Kidney (tissue), 14 donors: ENCODE data around the gene UBAC2. TPM values are rescaled to one million over a fixed set of nuclear protein-coding genes. Genes with fewer than 3 reads are reported as not detected.

ENCODE experiments used
- DNase-seq, 5 donors: peaks; one replicate each; pipeline ENCODE4 v3.0.0-alpha.2; 2013 to 2020
- FAIRE-seq: peaks from 2 replicates; lab custom pipeline; 2012; peaks lifted over from hg19 to GRCh38; lab: Jason Lieb, UNC
- H3K27ac ChIP-seq, 2 donors: one replicate each; pipeline ENCODE4 v1.7.0; 2013; ENCODE audit warnings: low read depth in 2 of 2, low read length in 2 of 2, inconsistent platforms in 1 of 2
- H3K27me3 ChIP-seq: one replicate; pipeline ENCODE4 v1.7.1; 2013; ENCODE audit warnings: low read length, inconsistent platforms; ENCODE audit not compliant: control insufficient read depth, insufficient read depth
- H3K36me3 ChIP-seq, 3 donors: one replicate each; pipeline versions ENCODE4 v1.7.0 to v1.7.1; 2013; ENCODE audit warnings: low read length in 3 of 3, control low read depth in 1 of 3, inconsistent platforms in 1 of 3; ENCODE audit not compliant: insufficient read depth in 3 of 3, control insufficient read depth in 2 of 3
- H3K4me1 ChIP-seq, 3 donors: one replicate each; pipeline versions ENCODE4 v1.7.0 to v1.7.1; 2013; ENCODE audit warnings: low read length in 3 of 3, inconsistent platforms in 1 of 3, low read depth in 1 of 3; ENCODE audit not compliant: control insufficient read depth in 2 of 3, insufficient read depth in 2 of 3
- H3K4me3 ChIP-seq, 3 donors: one replicate each; pipeline versions ENCODE4 v1.7.0 to v1.8.1; 2013; ENCODE audit warnings: low read length in 3 of 3, control low read depth in 1 of 3, inconsistent platforms in 1 of 3
- H3K9ac ChIP-seq, 3 donors: one replicate each; pipeline versions ENCODE4 v1.7.0 to v1.7.1; 2013; ENCODE audit warnings: low read length in 3 of 3, control low read depth in 1 of 3, inconsistent platforms in 1 of 3
- H3K9me3 ChIP-seq, 3 donors: one replicate each; pipeline versions ENCODE4 v1.7.0 to v1.7.1; 2013; ENCODE audit warnings: low read length in 3 of 3, control low read depth in 1 of 3, inconsistent platforms in 1 of 3; ENCODE audit not compliant: control insufficient read depth in 2 of 3, insufficient read depth in 1 of 3
- intact Hi-C: fragments of 100-400 bp; cut with DNase I; formaldehyde crosslinking; loops from one replicate; pipeline ENCODE4 v1.11.1; 2022
- polyA plus RNA-seq: library from polyadenylated mRNA; stranded (reverse); fragments of 350-450 nt; fragmentation: Illumina TruSeq; extraction: RNeasy Lipid Tissue Mini Kit (QIAGEN cat#74804); gene quantifications from one replicate; pipeline ENCODE4 v1.2.3, GENCODE V29; 2014; ENCODE audit warnings: low read depth, low replicate concordance; ENCODE audit not compliant: insufficient read depth
- total RNA-seq: library from RNA; stranded (reverse); fragmentation: NEBNext Ultra II Directional; extraction: Animal tissue kit (Norgen Biotek cat#: 25700); gene quantifications from one replicate; pipeline ENCODE4 v1.2.1, GENCODE V29; 2021
- TF ChIP-seq, protein P1 (sequence below): IDR thresholded peaks from 3 replicates; pipeline ENCODE4 v1.5.1; 2012; ENCODE audit warnings: mild to moderate bottlenecking, moderate library complexity, borderline replicate concordance; ENCODE audit not compliant: insufficient read depth; ENCODE audit errors: extremely low read depth
- donor health status: control.
- donor health status: control.
- donor health status: control.
- donor health status: control.
- donor health status: control.
- donor health status: DM: yes; HTN: yes; CAD: no.
- donor health status: Normal renal cell carcinoma (clear cell type).

The UBAC2 gene
- total and polyA plus RNA-seq, 2 donors from 2014 or later: 61.8 to 77.5 TPM

DNA sequence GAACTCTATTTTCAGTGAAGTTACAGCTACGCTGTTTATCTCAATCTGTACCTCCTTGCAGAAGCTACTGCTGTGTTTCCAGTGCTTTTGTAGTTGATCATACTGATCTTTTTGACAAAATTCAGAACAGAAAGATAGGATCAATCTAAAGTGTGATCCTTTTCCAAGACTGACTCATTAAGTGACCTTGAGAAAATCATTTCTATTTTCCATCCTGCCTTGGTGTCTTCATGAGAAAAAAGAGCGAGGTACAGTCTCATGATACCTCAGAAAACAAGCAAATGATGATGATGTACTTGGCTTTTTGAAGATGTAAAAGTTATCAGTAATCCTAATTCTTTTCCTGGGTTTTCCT is 152.6 kb downstream of the UBAC2 start:
- no peaks in the 10 kb centered on the region for H3K27me3 ChIP-seq
- H3K36me3 ChIP-seq: peaks cover 2 to 20% (median 7%) of the 10 kb centered on the region in 3 donors
- DNase-seq (no peak), FAIRE-seq (no peak)
- no peak overlapping the region for H3K27ac ChIP-seq
- intact Hi-C loops: no loop called here
- no peak overlapping the region for H3K9ac ChIP-seq
- TF ChIP-seq, protein P1, sequence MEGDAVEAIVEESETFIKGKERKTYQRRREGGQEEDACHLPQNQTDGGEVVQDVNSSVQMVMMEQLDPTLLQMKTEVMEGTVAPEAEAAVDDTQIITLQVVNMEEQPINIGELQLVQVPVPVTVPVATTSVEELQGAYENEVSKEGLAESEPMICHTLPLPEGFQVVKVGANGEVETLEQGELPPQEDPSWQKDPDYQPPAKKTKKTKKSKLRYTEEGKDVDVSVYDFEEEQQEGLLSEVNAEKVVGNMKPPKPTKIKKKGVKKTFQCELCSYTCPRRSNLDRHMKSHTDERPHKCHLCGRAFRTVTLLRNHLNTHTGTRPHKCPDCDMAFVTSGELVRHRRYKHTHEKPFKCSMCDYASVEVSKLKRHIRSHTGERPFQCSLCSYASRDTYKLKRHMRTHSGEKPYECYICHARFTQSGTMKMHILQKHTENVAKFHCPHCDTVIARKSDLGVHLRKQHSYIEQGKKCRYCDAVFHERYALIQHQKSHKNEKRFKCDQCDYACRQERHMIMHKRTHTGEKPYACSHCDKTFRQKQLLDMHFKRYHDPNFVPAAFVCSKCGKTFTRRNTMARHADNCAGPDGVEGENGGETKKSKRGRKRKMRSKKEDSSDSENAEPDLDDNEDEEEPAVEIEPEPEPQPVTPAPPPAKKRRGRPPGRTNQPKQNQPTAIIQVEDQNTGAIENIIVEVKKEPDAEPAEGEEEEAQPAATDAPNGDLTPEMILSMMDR: no peak
- H3K4me3 ChIP-seq: no peak overlapping the region
- no peaks in the 10 kb centered on the region for H3K9me3 ChIP-seq
- H3K4me1 ChIP-seq: peaks cover 0 to 9% (median 3%) of the 10 kb centered on the region in 3 donors

DNA sequence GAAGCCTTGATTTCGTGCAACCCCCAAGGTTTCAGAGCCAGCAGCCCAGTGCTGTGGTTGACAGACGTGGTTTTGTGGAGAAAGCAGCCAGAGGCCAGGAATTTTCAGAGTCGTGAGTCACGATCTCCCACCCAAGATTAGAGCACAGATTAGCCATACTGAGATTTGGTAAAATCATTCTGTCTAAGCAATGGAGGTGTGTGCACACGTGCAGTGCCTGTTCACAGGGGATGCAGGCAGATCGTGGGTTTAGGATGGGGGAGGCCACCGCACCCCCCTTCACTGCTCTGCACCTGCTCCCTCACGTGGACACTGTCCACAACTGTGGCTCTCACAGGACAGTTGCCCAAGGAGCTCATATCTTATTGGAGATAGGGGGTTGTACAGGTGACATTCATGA is 153.2 kb downstream of the UBAC2 start:
- H3K27ac ChIP-seq: no peak overlapping the region
- no peaks in the 10 kb centered on the region for H3K27me3 ChIP-seq
- no peak for DNase-seq
- H3K4me3 ChIP-seq: no peak overlapping the region
- TF ChIP-seq, protein P1: no peak
- intact Hi-C loops: no loop called here
- FAIRE-seq: no peak
- H3K4me1 ChIP-seq: peaks cover 0 to 9% (median 3%) of the 10 kb centered on the region in 3 donors
- H3K9ac ChIP-seq: no peak overlapping the region
- no peaks in the 10 kb centered on the region for H3K9me3 ChIP-seq
- peaks cover 2 to 20% (median 6%) of the 10 kb centered on the region in 3 donors for H3K36me3 ChIP-seq

DNA sequence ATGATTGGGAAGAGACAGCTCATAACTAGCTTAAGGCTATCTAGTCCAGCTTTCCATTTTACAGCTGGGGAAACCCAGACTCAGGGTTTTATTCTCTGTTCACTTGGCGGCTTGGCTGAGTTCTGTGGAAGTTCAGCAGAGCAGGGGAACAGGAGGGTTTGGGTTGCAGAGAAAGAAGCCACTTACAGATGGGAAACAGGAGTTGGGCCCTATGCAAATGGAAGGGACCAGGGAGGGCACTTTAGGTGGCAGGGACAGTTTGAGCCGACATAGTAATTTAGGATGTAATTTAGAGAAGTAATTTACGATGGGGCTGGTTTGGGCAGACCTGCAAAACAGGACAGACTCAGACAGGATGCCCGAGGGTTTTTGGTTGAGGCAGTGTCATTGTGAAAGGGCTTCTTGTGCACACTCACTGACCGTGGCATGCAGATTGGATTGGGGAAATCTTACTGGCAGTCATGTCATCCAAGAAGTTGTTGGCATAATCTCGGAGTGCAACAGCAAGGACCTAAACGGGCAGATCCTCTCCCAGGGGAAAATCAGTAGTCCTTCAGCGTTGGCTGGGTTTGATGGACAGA is 153.8 kb downstream of the UBAC2 start:
- no peaks in the 10 kb centered on the region for H3K9me3 ChIP-seq
- H3K36me3 ChIP-seq: peaks cover 2 to 20% (median 4%) of the 10 kb centered on the region in 3 donors
- intact Hi-C loops: no loop called here
- no peak overlapping the region for H3K27ac ChIP-seq
- peaks cover 0 to 9% (median 3%) of the 10 kb centered on the region in 3 donors for H3K4me1 ChIP-seq
- no peak overlapping the region for H3K4me3 ChIP-seq
- no peak overlapping the region for H3K9ac ChIP-seq
- no peaks in the 10 kb centered on the region for H3K27me3 ChIP-seq
- TF ChIP-seq, protein P1: no peak
- DNase-seq: no peak
- FAIRE-seq: no peak
